OCI-LY3 (cell line): ENCODE results near the gene PCSK6.

Experiments
- CTCF ChIP-seq: fragments of 200-600, 300-600 bp; sonication (generic); IDR thresholded peaks from 2 replicates; pipeline ENCODE4 v1.5.1; 2014; ENCODE audit warnings: antibody characterized with exemption, low read length, low read depth
- EZH2phosphoT487 ChIP-seq: fragments of 200-600 bp; shearing (Covaris generic); IDR thresholded peaks from 2 replicates; pipeline ENCODE4 v1.6.1; 2018; ENCODE audit warnings: antibody characterized with exemption, mixed run types, low read depth

GRCh38 chr15:101490408-101490891 is 943 bp upstream of the PCSK6 start:
- no peak for TF ChIP-seq CTCF
- no peak for TF ChIP-seq EZH2phosphoT487
